Ectodermal cell (in vitro differentiated cells): Measurements from ENCODE around the gene GPC3.

Experiments used
- H3K27ac ChIP-seq: 2 replicates; pipeline ENCODE4 v1.7.0; 2013; ENCODE audit warnings: mild to moderate bottlenecking, low read depth, low read length; ENCODE audit not compliant: insufficient read depth, poor library complexity, severe bottlenecking
- H3K27me3 ChIP-seq: 2 replicates; pipeline ENCODE4 v1.7.0; 2013; ENCODE audit warnings: mild to moderate bottlenecking, low read length; ENCODE audit not compliant: insufficient read depth, control insufficient read depth, poor library complexity, severe bottlenecking
- H3K36me3 ChIP-seq: one replicate; pipeline ENCODE4 v1.7.0; 2013; ENCODE audit warnings: low read length; ENCODE audit not compliant: control insufficient read depth, insufficient read depth
- H3K4me1 ChIP-seq: one replicate; pipeline ENCODE4 v1.7.0; 2013; ENCODE audit warnings: low read length; ENCODE audit not compliant: control insufficient read depth, insufficient read depth
- H3K4me3 ChIP-seq: 2 replicates; pipeline ENCODE4 v1.7.0; 2013; ENCODE audit warnings: low read depth, low read length, control low read depth; ENCODE audit not compliant: insufficient read depth
- H3K9me3 ChIP-seq: 2 replicates; pipeline ENCODE4 v1.7.0; 2013; ENCODE audit warnings: mild to moderate bottlenecking, low read length, moderate library complexity; ENCODE audit not compliant: control insufficient read depth
- WGBS, 2 experiments: methylation state at CpG; one replicate each; pipeline ENCODE4 v1.1.7; 2013; ENCODE audit warnings: missing lambda C conversion rate in 2 of 2; 5-methylcytosine and 5-hydroxymethylcytosine counted together

Gene GPC3

GRCh38 chrX:133594156-133594555 lies 391.2 kb downstream of the GPC3 start:
- no peaks in the 10 kb centered on the region for H3K9me3 ChIP-seq
- WGBS, 2 experiments: 87 to 96% methylated on average over 3 of the region's 3 CpGs
- no peaks in the 10 kb centered on the region for H3K36me3 ChIP-seq
- no peak overlapping the region for H3K4me3 ChIP-seq
- no peaks in the 10 kb centered on the region for H3K27me3 ChIP-seq
- no peaks in the 10 kb centered on the region for H3K4me1 ChIP-seq
- no peak overlapping the region for H3K27ac ChIP-seq

DNA sequence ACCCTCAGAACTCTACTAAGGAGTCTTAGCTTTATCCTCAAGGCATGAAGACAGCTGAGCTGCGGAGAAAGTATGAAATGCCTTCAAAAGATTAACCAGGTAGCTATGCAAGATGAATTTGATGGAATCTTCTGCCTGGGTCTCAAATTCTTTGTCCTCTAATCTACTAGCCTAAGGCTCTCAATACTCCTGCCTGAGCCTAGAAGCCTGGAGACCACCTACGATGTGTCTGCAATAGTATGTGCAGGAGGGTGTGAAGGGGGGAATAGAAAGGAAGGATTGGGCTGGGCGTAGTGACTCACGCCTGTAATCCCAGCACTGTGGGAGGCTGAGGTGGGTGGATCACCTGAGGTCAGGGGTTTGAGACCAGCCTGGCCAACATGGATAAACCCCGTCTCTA lies 391.9 kb downstream of the GPC3 start:
- Histone ChIP-seq H3K27ac (no peak overlapping the region), H3K27me3 (no peaks in the 10 kb centered on the region), H3K4me3 (no peak overlapping the region), H3K4me1 (no peaks in the 10 kb centered on the region), H3K9me3 (no peaks in the 10 kb centered on the region), H3K36me3 (no peaks in the 10 kb centered on the region)
- WGBS, 2 experiments: 90 to 93% methylated on average over 5 of the region's 5 CpGs

DNA sequence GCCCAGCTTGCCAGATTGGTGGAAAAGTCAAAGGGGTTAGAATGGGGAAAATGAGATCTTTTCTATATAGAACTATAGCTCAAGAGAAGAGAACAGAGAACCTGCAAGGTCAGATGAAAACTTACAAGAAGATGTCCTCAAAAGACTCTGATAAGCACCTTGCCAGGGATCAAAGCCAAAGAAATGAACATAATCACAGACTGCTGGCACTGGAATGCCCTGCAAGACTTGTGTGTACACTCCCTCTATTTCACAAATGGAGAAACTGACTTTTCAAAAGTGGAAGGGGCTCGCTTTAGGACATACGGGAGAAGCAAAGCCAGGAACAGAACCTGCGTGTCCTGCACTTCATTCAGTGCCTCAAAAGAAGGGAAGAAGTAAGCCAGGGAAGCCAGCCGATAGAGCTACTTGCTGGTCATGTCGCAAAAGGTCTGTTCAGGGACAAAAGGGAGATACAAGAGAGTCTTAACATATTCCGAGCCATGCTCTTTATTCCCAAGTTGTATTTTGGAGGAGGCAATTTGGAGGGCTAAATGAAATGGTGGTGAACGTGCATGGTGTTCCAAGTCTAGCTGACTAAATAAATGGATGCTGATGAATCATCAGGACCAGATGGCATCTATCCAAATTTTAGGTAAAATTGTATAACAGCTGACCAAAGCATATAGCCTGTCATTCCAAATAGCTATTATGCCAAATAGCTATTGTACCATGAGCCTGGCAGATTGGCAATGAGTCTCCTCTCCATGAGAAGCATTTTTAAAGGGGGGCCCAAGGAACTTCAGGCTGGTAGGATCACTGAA lies 394.5 kb downstream of the GPC3 start:
- WGBS, 2 experiments: 95 to 97% methylated on average over 7 of the region's 7 CpGs
- Histone ChIP-seq H3K36me3 (no peaks in the 10 kb centered on the region), H3K27me3 (no peaks in the 10 kb centered on the region), H3K4me3 (no peak overlapping the region), H3K27ac (no peak overlapping the region), H3K4me1 (no peaks in the 10 kb centered on the region), H3K9me3 (no peaks in the 10 kb centered on the region)

GRCh38 chrX:133588827-133589226 lies 396.6 kb downstream of the GPC3 start:
- H3K27ac ChIP-seq: no peak overlapping the region
- no peaks in the 10 kb centered on the region for H3K9me3 ChIP-seq
- WGBS, 2 experiments: 86 to 93% methylated on average over 1 of the region's 1 CpG
- H3K4me1 ChIP-seq: no peaks in the 10 kb centered on the region
- H3K36me3 ChIP-seq: no peaks in the 10 kb centered on the region
- no peak overlapping the region for H3K4me3 ChIP-seq
- H3K27me3 ChIP-seq: no peaks in the 10 kb centered on the region

GRCh38 chrX:133587818-133588217 lies 397.6 kb downstream of the GPC3 start:
- Histone ChIP-seq H3K36me3 (no peaks in the 10 kb centered on the region), H3K4me1 (no peaks in the 10 kb centered on the region), H3K9me3 (no peaks in the 10 kb centered on the region), H3K27ac (no peak overlapping the region), H3K4me3 (no peak overlapping the region), H3K27me3 (no peaks in the 10 kb centered on the region)
- WGBS, 2 experiments: 89 to 90% methylated on average over 3 to 4 of the region's 4 CpGs

DNA sequence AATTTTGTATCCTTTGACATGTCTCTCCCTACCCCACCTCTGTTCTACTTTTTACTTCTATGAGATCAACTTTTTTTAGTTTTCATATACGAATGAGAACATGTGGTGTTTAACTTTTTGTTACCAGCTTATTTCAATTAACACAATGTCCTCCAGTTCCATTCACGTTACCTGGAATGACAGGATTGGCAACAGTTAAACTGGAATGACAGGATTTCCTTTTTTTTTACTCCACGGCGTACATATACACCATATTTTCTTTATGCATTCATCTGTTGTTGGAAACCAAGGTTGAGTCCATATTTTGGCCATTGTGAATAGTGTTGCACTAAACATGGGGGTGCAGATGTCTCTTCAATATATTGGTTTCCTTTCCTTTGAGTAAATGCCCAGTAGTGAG lies 398.3 kb downstream of the GPC3 start:
- H3K27ac ChIP-seq: no peak overlapping the region
- H3K4me1 ChIP-seq: no peaks in the 10 kb centered on the region
- H3K9me3 ChIP-seq: no peaks in the 10 kb centered on the region
- no peaks in the 10 kb centered on the region for H3K27me3 ChIP-seq
- no peak overlapping the region for H3K4me3 ChIP-seq
- H3K36me3 ChIP-seq: no peaks in the 10 kb centered on the region
- WGBS, 2 experiments: 90 to 100% methylated on average over 3 to 4 of the region's 4 CpGs

- Histone ChIP-seq H3K36me3 (no peaks in the 10 kb centered on the region), H3K27me3 (no peaks in the 10 kb centered on the region), H3K27ac (no peak overlapping the region), H3K4me1 (no peaks in the 10 kb centered on the region), H3K9me3 (no peaks in the 10 kb centered on the region), H3K4me3 (no peak overlapping the region)
- 86% methylated on average over 2 of the region's 4 CpGs; no CpG with 5 or more reads in 1 of the 2 experiments for WGBS, 2 experiments
Measured at GRCh38 chrX:133586443-133586842, 399.0 kb downstream of the GPC3 start.

GRCh38 chrX:133583825-133584224 lies 401.6 kb downstream of the GPC3 start:
- H3K36me3 ChIP-seq: no peaks in the 10 kb centered on the region
- H3K27me3 ChIP-seq: no peaks in the 10 kb centered on the region
- H3K4me3 ChIP-seq: no peak overlapping the region
- no peak overlapping the region for H3K27ac ChIP-seq
- no peaks in the 10 kb centered on the region for H3K4me1 ChIP-seq
- H3K9me3 ChIP-seq: no peaks in the 10 kb centered on the region
- WGBS, 2 experiments: 90 to 96% methylated on average over 2 of the region's 2 CpGs

GRCh38 chrX:133580625-133581024 lies 404.8 kb downstream of the GPC3 start:
- no peak overlapping the region for H3K4me3 ChIP-seq
- no peaks in the 10 kb centered on the region for H3K4me1 ChIP-seq
- no peaks in the 10 kb centered on the region for H3K36me3 ChIP-seq
- WGBS, 2 experiments: 95 to 100% methylated on average over 3 of the region's 3 CpGs
- H3K27me3 ChIP-seq: no peaks in the 10 kb centered on the region
- H3K27ac ChIP-seq: no peak overlapping the region
- no peaks in the 10 kb centered on the region for H3K9me3 ChIP-seq

- no peaks in the 10 kb centered on the region for H3K36me3 ChIP-seq
- no peak overlapping the region for H3K4me3 ChIP-seq
- no peak overlapping the region for H3K27ac ChIP-seq
- 78 to 95% methylated on average over 4 to 6 of the region's 6 CpGs for WGBS, 2 experiments
- no peaks in the 10 kb centered on the region for H3K27me3 ChIP-seq
- H3K9me3 ChIP-seq: no peaks in the 10 kb centered on the region
- H3K4me1 ChIP-seq: no peaks in the 10 kb centered on the region
Measured at GRCh38 chrX:133579631-133580030, 405.8 kb downstream of the GPC3 start.
